ENCODE data around the gene NEURL4. TPM values are rescaled to one million over a fixed set of nuclear protein-coding genes. Genes with fewer than 3 reads are reported as not detected.

The NEURL4 gene
- total RNA-seq, 1 donor from 2014 or later: 30.8 TPM

- no peak for ATAC-seq
- no peak for DNase-seq (ENCODE audit: missing footprints)
- intact Hi-C loops (cut with DNase I): no loop called here
Measured at GRCh38 chr17:7313088-7313889, 15.8 kb downstream of the NEURL4 start.

- DNase-seq (ENCODE audit: missing footprints) (no peak), ATAC-seq (no peak)
- intact Hi-C loops (cut with DNase I): no loop called here
Measured at GRCh38 chr17:7312432-7313087, 16.6 kb downstream of the NEURL4 start.

GRCh38 chr17:7311110-7311705 lies 17.9 kb downstream of the NEURL4 start:
- intact Hi-C loops (cut with DNase I): no loop called here
- no peak for ATAC-seq
- no peak for DNase-seq (ENCODE audit: missing footprints)

- intact Hi-C loops (cut with DNase I): loop anchor here (5.0 kb wide), 1 partner anchor 67 kb away; the partner anchor contains the start of gene GABARAP
- DNase-seq (ENCODE audit: missing footprints): no peak
- no peak for ATAC-seq
Measured at GRCh38 chr17:7309628-7310027, 19.5 kb downstream of the NEURL4 start.

GRCh38 chr17:7308625-7309433 lies 20.3 kb downstream of the NEURL4 start:
- DNase-seq (ENCODE audit: missing footprints) (no peak), ATAC-seq (no peak)
- intact Hi-C loops (cut with DNase I): loop anchor here (5.0 kb wide), 1 partner anchor 67 kb away; the partner anchor contains the start of gene GABARAP

GRCh38 chr17:7307686-7308624 lies 21.2 kb downstream of the NEURL4 start:
- ATAC-seq: peak; percentile 12
- intact Hi-C loops (cut with DNase I): loop anchor here (5.0 kb wide), 1 partner anchor 66 kb away; the partner anchor contains the start of gene GABARAP

GRCh38 chr17:7306911-7307685 lies 22.0 kb downstream of the NEURL4 start, which contains the start of gene EIF5A:
Gene EIF5A (plus strand): TSS chr17:7307628. CDS start chr17:7309636, 2,008 bp downstream.
- intact Hi-C loops (cut with DNase I): loop anchor here (5.0 kb wide), 1 partner anchor 65 kb away; the partner anchor contains the start of gene GABARAP
- DNase-seq (ENCODE audit: missing footprints) (peak; percentile 100), ATAC-seq (peak; percentile 96)

More at GRCh38 chr17:7307686-7308624, 21.2 kb downstream of the NEURL4 start:
- no peak for DNase-seq (ENCODE audit: missing footprints)

GRCh38 chr17:7304179-7304578 lies 25.0 kb downstream of the NEURL4 start:
- intact Hi-C loops (cut with DNase I): no loop called here
- no peak for ATAC-seq

GRCh38 chr17:7296189-7296861 lies 32.8 kb downstream of the NEURL4 start:
- ATAC-seq (peak; percentile 86), DNase-seq (ENCODE audit: missing footprints) (peak; percentile 92)
- intact Hi-C loops (cut with DNase I): loop anchor here (1.0 kb wide), 1 partner anchor 16 kb away; no protein-coding TSS in a partner anchor

More at GRCh38 chr17:7304179-7304578, 25.0 kb downstream of the NEURL4 start:
- no peak for DNase-seq (ENCODE audit: missing footprints)

GRCh38 chr17:7295230-7296180 lies 33.6 kb downstream of the NEURL4 start:
- intact Hi-C loops (cut with DNase I): loop anchor here (1.0 kb wide), 1 partner anchor 15 kb away; no protein-coding TSS in a partner anchor
- no peak for DNase-seq (ENCODE audit: missing footprints)

GRCh38 chr17:7294614-7295153 lies 34.5 kb downstream of the NEURL4 start, which contains the start of gene YBX2:
Gene YBX2 (minus strand): TSS chr17:7294639. CDS start chr17:7294500, 139 bp downstream.
- ATAC-seq (peak; percentile 29), DNase-seq (ENCODE audit: missing footprints) (no peak)
- intact Hi-C loops (cut with DNase I): no loop called here

More at GRCh38 chr17:7295230-7296180, 33.6 kb downstream of the NEURL4 start:
- ATAC-seq: no peak

GRCh38 chr17:7293816-7294613 lies 35.1 kb downstream of the NEURL4 start:
- intact Hi-C loops (cut with DNase I): no loop called here
- no peak for DNase-seq (ENCODE audit: missing footprints)
- no peak for ATAC-seq

- intact Hi-C loops (cut with DNase I): no loop called here
- DNase-seq (ENCODE audit: missing footprints) (no peak), ATAC-seq (no peak)
Measured at GRCh38 chr17:7293159-7293558, 36.0 kb downstream of the NEURL4 start.

GRCh38 chr17:7292729-7293128 lies 36.4 kb downstream of the NEURL4 start:
- ATAC-seq (no peak), DNase-seq (ENCODE audit: missing footprints) (no peak)
- intact Hi-C loops (cut with DNase I): loop anchor here (1.0 kb wide), 1 partner anchor 10 kb away; no protein-coding TSS in a partner anchor

Data from Right ventricle myocardium inferior (tissue), 1 donor.